HG03039 (cell line): ENCODE results near the gene SP110.
"Not testable (repeated sequence)": the region's sequence is repeated elsewhere in the genome, so short reads cannot be mapped to it uniquely, and the experiment has no call there.

Experiments
- ATAC-seq: cut with Tn5 transposase; IDR thresholded peaks from one replicate; pipeline ENCODE4 v1.9.1; 2021; ENCODE audit warnings: mild to moderate bottlenecking, moderate library complexity; ENCODE audit not compliant: unreplicated experiment

SP110 gene

GRCh38 chr2:230225486-230225885 is 5.7 kb upstream of the SP110 start, which contains the start of gene SP140:
Gene SP140, plus strand, starts transcription at chr2:230225736. Its CDS starts 109 bp downstream, at chr2:230225845.
- peak; percentile 70 for ATAC-seq

DNA sequence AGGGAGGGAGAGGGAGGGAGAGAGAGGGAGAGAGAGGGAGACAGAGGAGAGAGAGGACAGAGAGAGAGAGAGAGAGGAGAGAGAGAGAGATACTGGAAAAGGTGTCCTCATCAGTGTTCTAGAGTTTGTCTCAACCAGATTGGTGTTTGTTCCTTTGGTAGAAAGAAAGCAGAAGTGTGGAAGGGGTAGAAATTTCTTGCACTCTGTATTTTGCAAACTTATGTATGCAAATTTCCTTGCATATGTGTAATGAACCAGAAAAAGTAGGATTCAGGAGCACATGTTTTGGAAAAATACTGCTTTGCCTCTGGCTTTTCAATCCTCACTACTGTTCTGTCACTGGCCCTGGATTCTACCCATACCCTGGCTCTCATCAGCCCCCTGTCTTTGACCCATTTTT is 4.7 kb upstream of the SP110 start:
- ATAC-seq, result no peak

DNA sequence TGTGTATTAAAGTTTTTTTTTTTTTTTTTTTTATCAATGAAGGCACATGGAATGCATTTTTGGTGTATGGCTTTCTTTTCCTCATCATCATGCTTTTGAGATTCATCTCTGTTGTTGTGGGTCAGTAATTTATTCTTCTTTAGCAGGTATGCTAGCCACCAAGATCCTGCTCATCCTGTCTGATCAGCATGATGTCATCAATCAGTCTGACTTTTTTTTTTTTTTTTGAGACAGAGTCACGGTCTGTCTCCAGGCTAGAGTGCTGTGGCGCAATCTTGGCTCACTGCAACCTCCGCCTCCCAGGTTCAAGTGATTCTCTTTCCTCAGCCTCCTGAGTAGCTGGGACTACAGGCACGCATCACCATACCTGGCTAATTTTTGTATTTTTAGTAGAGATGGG is 3.0 kb upstream of the SP110 start:
- not testable (repeated sequence) for ATAC-seq

GRCh38 chr2:230221493-230221892 is 1.7 kb upstream of the SP110 start:
- ATAC-seq, result no peak

GRCh38 chr2:230220347-230220969 is 674 bp upstream of the SP110 start:
- ATAC-seq, result no peak

- ATAC-seq, result no peak
Observed at GRCh38 chr2:230218421-230218820, 1.4 kb downstream of the SP110 start.

DNA sequence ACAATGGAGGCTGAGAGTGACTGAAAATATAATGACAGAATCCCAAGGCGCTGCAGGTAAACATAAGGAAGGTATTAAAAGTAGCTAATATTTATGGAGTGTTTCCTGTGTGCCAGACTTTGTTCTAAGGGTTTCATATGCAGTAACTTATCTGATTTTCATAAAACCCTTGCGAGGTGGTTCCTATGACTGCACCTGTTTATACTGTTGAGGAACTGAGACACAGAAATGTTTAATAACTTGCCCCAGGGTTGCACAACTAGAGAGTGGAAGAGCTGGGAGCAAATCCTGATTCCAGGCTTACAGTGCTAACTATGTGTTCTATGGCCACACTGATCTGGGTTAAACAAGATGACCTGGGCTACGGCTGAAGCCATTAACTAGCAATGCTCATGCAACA is 2.4 kb downstream of the SP110 start:
- no peak for ATAC-seq

GRCh38 chr2:230216489-230216888 is 3.3 kb downstream of the SP110 start:
- ATAC-seq, result no peak

- no peak for ATAC-seq
Observed at GRCh38 chr2:230209422-230210051, 10.2 kb downstream of the SP110 start.

DNA sequence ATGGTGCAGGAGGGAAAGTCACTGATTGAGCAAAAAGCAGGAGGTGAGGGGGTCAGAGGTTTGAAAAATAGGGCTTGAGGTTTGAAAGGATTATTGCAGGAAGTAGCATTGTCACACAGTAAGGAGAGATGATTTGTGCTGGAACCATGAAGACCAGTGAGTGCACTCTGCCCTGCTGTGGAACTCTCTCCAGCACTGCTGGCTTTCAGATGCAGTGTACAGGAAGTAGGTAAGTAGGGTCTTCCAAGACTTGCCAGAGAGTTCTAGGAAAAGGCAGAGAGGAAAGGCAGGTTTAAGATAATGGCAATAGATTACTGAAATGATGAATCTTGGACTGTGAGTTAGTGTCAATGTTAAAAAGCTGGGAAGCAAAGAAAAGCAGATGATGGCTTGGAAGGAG is 11.2 kb downstream of the SP110 start:
- no peak for ATAC-seq

- ATAC-seq, result no peak
Observed at GRCh38 chr2:230205721-230206120, 14.1 kb downstream of the SP110 start.

DNA sequence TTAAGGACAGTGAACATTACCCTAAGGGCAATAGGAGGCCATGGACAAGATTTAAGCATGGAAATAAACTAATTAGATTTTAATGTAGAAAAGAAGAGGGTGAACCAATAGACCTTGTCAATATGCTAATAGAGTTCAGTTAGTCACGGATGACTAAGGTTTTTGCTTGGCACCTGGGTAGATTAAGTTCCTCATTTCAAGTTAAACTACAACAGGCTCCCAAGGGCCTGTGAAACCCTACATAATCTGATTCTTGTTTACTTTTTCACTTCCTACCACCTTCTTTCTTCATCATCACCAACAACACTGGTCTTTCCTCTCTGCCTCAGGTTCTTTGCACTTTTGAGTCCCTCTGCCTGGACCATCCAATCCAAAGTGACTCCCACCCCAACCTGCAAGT is 14.8 kb downstream of the SP110 start:
- ATAC-seq, result no peak

DNA sequence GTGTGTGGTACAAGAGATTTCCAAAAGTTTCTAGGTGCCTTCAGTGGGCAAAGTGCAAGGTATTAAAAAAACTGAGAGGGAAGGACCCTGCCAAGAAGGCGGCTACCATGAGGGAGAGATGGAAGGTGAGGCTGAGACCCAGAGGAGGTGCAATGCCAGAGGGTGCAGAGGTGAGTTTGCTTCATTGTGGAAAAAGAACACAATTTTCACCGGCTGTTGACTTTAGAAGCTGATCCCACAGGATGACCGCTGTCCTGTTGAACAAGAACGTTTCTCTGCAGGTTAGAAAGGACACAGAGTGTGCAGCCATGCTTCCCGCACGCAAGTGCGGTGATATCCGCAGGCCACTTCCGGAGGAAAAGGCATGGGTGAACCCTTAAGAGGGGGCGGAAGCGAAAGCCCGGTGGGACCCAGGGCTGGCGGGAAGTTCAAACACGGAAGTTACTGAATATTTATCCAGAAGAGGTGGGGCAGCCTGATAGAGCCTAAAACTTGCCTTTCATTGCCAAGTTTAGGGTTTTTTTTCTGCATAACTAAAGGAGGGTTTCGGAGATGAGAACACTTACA is 16.6 kb downstream of the SP110 start:
- ATAC-seq, result peak; percentile 28

DNA sequence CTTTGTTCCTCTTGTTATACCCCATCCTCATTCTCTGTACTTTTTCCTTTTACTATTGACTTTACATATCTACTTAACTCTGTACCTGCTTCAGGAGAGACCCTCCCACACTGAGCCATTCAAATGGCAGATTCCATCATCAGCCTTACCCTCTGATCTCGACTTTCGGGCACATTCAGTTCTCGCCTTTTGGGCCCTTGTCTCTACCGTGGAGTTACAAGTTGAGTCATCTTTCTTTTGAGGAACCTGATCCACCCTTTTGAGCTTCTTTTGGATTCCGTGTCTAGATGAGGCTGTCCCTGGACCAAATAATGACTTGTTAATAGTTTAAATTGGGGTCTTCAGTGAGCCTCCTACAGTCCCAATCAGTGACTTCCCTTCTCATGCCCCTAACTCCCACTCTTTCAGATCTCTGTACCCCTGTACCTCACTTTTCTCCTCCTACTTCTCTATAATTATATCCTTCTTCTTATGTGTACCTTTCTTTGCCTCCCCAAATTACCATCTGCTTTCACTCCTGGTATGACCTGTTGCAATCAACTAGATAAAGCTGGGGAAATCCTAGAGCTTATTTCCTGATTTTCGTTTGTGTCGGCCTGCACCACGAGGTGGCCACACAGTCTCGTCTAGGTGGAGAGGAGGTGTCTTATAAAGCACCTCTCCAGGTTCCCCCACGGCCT is 17.2 kb downstream of the SP110 start:
- peak; percentile 55 for ATAC-seq

DNA sequence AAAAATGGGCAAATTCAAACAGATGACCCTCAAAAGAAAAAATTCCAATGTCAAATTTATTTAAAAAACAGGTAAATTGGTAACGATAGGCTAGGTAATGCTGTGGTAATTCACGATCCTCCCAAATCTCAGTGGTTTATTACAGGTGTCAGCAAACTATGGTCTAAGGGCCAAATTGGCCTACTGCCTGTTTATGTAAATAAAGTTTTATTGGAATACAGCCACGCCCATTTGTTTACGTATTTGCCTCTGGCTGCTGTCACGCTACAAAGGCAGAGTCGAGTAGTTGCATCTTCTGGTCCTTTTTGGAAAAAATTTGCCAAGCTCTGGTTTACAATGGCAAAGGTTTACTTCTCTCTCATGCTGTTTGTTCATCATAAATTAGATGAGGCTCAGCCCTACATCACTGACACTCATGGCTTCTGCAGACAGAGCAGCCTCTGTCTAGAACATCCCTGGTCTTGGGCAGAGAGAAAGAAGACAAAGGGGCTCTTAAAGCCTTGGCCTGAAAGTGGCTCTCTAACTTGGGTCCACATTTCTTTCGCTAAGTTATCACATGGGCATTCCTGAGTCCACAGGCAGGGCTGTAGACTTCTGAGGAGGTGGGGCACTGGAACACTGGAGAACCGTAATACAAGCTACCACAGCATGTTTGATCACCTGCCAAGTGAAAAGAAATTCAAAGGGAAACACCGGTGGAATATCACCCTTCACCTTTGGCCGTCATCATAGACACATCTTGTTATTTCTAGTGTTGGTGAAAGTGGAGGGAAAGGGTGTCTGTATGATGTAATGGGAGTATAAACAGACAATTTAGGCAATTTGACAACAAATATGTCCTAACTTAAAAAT is 34.8 kb downstream of the SP110 start:
- ATAC-seq, result no peak

GRCh38 chr2:230181195-230181594 is 38.6 kb downstream of the SP110 start:
- no peak for ATAC-seq

DNA sequence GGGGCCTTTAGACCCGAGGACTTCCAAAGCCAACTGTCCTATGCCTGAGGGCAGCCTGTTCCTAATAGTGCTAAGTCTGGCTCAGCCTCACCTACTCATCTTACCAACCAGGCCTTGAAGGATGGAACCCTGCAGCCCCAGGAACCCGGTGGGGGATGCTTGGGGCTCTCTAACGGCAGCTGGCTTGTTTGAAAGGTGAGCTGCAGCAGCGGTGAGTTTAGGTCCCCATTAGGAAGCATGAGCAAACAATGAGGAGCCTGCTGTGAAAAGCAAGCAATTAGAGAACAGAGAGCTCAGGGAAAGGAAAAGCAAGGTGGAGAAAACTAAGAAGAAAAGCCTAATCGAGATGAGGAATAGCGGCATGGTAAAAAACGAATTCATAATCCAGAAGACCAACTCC is 39.9 kb downstream of the SP110 start:
- ATAC-seq, result no peak

DNA sequence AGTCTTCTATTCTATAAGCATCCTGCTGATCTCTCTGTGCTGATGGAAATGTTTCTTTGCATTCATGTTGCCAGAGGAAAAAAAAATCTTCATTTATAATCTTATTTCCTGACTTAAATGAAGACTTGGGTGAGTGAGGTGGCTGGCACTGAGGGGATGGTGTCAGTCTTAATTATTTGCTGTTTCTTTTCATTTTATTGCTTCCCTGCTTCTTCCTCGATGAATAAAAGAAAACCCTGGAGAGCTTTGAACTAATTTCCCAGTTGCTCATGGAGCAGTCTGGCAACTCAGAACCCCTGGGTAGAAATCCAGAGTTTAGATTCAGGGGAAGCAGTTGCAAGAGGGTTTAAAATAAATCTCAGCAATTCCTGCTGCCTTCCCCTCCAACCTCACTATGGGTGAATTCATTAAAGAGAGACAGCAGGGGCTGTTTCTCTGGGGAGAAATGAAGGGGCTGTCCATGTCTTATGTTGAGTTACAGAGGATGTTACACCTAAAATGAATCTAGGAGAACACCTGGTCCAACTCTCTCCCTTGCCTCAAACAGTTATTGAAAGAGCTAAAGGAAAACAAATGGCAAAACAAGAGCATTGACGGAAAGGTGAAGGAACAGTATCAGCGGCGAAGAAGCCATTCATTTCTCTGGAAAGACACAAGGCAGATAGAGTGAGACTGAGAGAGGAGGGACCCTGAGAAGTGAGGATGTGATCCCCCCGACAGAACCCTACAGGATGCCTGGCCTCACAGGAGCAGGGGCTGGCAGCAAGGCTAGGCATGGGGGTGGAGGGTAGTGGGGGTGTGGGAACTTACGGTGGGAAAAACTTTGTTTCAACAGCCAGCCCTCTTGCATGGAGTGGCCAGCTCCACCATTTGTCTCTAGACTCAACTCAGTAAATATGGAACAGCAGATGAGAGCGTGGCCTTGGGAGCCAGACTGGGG is 41.0 kb downstream of the SP110 start:
- no peak for ATAC-seq

DNA sequence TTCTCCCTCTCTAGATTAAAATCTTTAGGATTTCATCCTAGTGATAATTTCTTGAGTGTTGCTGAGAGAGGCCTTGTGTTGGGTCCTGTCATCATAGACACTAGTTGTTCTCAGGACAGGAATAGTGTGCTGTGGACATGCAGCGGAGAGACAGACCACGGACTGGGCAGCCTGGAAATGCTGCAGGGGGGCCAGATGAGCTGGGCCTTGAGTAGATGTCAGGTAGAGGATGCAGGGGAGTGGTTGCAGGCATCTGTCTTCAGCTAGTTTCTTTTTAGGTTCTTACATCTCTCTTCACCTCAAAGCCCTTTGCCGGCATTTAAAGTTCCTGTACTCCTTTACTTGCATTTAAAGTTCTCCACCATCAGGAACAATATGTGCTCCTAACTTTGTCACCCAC is 42.8 kb downstream of the SP110 start:
- ATAC-seq, result no peak

GRCh38 chr2:230174466-230174865 is 45.3 kb downstream of the SP110 start:
- ATAC-seq, result no peak
